Activated effector memory CD4-positive, alpha-beta T cell treated with Interleukin-2 at 50 U/mL for 16 hours (primary cell): ENCODE data around the gene DDIT3.
"Not testable (repeated sequence)": the region's sequence is repeated elsewhere in the genome, so short reads cannot be mapped to it uniquely, and the experiment has no call there.

ENCODE experiments used
- DNase-seq: peaks from one replicate; pipeline ENCODE4 v3.0.0-alpha.2; 2020

DDIT3 gene

DNA sequence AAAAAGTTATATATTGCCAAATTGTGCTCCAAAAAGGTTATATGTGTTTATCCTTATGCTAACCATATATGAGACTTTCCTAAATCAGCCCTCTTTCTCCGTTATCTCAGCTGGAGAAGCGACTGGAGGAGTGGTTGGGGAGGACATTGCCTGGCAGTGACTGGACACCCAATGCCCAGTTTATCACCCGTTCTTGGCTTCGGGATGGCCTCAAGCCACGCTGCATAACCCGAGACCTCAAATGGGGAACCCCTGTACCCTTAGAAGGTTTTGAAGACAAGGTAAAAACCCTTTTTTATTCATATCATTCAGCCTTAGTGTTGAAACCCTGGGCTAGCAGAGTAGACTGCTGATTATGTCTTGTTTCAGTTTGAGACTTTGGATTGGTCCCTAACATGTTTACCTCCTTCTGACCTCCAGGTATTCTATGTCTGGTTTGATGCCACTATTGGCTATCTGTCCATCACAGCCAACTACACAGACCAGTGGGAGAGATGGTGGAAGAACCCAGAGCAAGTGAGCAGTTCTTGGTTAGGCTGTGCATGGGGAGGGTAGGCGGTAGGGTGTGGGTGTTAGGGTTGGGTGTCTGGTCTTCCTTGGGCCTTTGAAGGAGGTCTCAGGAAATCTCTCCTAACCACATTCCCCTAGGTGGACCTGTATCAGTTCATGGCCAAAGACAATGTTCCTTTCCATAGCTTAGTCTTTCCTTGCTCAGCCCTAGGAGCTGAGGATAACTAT lies 8.6 kb downstream of the DDIT3 start:
- DNase-seq, result no peak

GRCh38 chr12:57511161-57511560 lies 9.2 kb downstream of the DDIT3 start:
- no peak for DNase-seq

DNA sequence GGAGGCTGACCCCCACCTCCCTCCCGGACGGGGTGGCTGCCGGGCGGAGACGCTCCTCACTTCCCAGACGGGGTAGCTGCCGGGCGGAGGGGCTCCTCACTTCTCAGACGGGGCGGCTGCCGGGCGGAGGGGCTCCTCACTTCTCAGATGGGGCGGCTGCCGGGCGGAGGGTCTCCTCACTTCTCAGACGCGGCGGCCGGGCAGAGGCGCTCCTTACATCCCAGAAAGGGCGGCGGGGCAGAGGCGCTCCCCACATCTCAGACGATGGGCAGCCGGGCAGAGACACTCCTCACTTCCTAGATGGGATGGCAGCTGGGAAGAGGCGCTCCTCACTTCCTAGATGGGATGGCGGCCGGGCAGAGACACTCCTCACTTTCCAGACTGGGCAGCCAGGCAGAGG lies 12.5 kb downstream of the DDIT3 start:
- not testable (repeated sequence) for DNase-seq

DNA sequence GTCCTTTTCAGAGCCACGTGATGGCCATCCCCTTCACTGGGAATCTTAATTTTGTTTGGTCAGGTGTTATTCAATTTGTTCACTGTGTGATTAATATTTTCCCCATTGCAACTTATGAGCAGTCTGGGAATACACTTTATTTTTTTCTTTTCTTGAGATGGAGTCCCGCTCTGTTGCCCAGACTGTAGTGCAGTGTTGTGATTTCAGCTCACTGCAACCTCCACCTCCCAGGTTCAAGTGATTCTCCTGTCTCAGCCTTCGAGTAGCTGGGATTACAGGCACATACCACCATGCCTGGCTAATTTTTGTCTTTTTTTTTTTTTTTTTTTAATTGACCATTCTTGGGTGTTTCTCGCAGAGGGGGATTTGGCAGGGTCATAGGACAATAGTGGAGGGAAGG lies 13.8 kb downstream of the DDIT3 start:
- DNase-seq, result not testable (repeated sequence)

GRCh38 chr12:57502311-57502969 lies 17.9 kb downstream of the DDIT3 start:
- not testable (repeated sequence) for DNase-seq

DNA sequence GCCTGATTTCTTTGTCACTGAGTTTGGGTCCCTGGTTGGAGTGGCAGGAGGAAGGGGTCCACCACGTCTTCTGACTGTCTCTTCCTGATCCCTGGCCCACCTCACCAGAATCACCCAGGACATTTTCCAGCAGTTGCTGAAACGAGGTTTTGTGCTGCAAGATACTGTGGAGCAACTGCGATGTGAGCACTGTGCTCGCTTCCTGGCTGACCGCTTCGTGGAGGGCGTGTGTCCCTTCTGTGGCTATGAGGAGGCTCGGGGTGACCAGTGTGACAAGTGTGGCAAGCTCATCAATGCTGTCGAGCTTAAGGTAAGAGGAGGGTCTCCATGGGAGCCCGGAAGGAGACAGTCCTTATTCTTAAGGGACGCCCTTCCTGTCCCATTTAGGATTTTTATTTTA lies 20.1 kb downstream of the DDIT3 start:
- no peak for DNase-seq

DNA sequence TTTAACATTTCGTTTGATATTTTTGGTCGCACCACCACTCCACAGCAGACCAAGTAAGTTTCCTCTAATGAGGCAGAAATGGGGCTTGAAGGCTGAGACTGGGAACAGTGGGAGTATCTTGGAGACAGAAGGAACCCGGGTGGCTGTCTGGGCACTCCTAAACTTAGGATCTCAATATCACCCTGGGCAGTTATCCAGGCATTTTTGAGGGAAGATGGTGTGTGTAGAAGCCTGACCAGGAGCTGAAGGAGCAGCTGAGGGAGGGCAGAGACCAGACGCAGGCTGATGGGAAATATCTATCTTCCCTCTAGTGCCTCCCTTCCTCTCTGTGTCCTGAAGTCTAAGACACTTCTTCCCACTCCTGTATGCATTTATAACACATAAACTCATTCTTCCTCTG lies 21.7 kb downstream of the DDIT3 start:
- no peak for DNase-seq

- DNase-seq, result no peak
Observed at GRCh38 chr12:57498132-57498502, 22.2 kb downstream of the DDIT3 start.

GRCh38 chr12:57497223-57498131 lies 22.8 kb downstream of the DDIT3 start:
- DNase-seq, result no peak

- DNase-seq, result no peak
Observed at GRCh38 chr12:57496822-57497221, 23.5 kb downstream of the DDIT3 start.

- DNase-seq, result not testable (repeated sequence)
Observed at GRCh38 chr12:57495051-57495701, 25.1 kb downstream of the DDIT3 start.

- DNase-seq, result no peak
Observed at GRCh38 chr12:57491393-57492280, 28.7 kb downstream of the DDIT3 start.

DNA sequence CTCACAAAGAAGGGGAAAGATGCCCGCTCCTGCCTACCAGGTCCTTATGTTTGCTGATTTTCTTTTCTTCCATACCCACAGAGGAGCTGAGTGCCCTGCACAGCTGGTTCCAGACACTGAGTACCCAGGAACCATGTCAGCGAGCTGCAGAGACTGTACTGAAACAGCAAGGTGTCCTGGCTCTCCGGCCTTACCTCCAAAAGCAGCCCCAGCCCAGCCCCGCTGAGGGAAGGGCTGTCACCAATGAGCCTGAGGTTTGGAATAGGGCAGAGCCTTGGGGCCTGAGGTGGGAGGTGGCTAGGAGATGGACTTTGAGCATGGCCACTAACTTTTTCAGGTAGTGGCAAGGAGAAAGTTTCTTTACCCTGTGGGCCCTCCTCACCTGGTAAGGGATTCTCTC lies 30.2 kb downstream of the DDIT3 start:
- DNase-seq, result no peak

- DNase-seq, result no peak
Observed at GRCh38 chr12:57489157-57489641, 31.1 kb downstream of the DDIT3 start.

- DNase-seq, result no peak
Observed at GRCh38 chr12:57488402-57489156, 31.7 kb downstream of the DDIT3 start.

- DNase-seq, result peak; percentile 89
Observed at GRCh38 chr12:57487597-57488401, 32.5 kb downstream of the DDIT3 start, which contains the start of gene MARS1. TSS of gene MARS1 (plus strand) at chr12:57488068. CDS start at chr12:57488091, 23 bp downstream.

GRCh38 chr12:57487055-57487596 lies 33.2 kb downstream of the DDIT3 start:
- DNase-seq, result no peak

DNA sequence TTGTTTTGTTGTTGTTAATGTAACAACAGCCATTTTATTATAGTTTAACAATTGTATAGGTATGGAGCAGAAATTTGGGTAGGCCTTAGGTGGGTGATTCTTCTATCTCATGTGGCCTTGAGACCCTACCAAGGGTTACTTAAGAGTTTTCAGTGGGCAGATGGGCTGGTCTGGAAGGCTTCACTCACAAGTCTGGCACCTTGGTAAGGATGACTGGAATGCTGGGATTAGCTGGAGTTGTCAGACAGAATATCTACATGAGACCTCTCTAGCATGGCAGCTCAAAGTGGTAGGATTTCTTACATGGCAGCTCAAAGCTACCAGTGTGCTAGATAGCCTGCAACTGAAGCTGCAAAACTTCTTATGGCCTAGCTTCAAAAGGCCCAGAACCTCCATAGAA lies 34.6 kb downstream of the DDIT3 start:
- DNase-seq, result no peak

- no peak for DNase-seq
Observed at GRCh38 chr12:57483466-57483865, 36.8 kb downstream of the DDIT3 start.

DNA sequence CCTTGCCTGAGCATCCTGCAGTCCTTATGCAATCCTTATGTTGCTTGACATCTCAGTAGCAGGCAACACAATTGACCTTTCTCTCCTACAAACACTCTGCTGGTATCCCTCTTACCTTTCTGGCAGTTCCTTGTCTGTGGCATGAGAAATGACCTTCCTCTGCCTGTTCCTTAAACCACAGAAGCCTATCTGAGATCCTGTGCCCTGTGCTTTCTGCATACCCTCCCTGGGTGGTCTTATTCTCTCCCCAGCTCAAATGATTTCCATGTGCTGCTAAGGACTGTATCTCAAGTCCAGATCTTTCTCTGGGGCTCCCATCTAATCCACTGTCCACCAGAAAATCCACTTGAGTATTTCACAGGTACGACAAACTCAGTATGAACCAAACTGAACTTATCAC lies 38.6 kb downstream of the DDIT3 start:
- no peak for DNase-seq
